ENCODE results near the gene PTPRN2.

GRCh38 chr7:157751951-157752673, 835.5 kb downstream of the PTPRN2 start:
- no peak for TF ChIP-seq CTCF (IDR thresholded peaks at IDR 0.05)
- no peak for TF ChIP-seq POLR2A (IDR thresholded peaks at IDR 0.05)
